Natural killer cell treated with Interleukin-12 subunit alpha and Interleukin-12 subunit beta and Interleukin-15 and Interleukin-18, amount 100 ng/mL, for 72 hours (primary cell): ENCODE measurements around the gene LBX2. TPM values are rescaled to one million over a fixed set of nuclear protein-coding genes. Genes with fewer than 3 reads are reported as not detected.
A peak's percentile ranks its signal among the peaks of the same experiment; 100 is the strongest.
"Not testable (repeated sequence)": the region's sequence is repeated elsewhere in the genome, so short reads cannot be mapped to it uniquely, and the experiment has no call there.

Experiments used
- ATAC-seq, 2 donors: fragments of 150-1000 bp; cut with Tn5 transposase in 1 of 2; sonication (Bioruptor Pico), chemical (Tn5 transposase) in 1 of 2; 2 replicates each; pipeline ENCODE4 v1.10.0; 2021
- DNase-seq: peaks from one replicate; pipeline ENCODE4 v3.0.0; 2022; ENCODE audit warnings: low spot score
- H3K27ac Mint-ChIP-seq, 2 donors: 1 replicate in 1 of 2; 2 replicates in 1 of 2; pipeline ENCODE4 v1.8.0; 2022; ENCODE audit warnings: mixed read lengths in 2 of 2, mild to moderate bottlenecking in 1 of 2, moderate library complexity in 1 of 2
- H3K27me3 Mint-ChIP-seq, 2 donors: 1 replicate in 1 of 2; 2 replicates in 1 of 2; pipeline ENCODE4 v1.8.0; 2022; ENCODE audit warnings: mixed read lengths in 2 of 2
- H3K36me3 Mint-ChIP-seq: one replicate; pipeline ENCODE4 v1.8.0; 2022; ENCODE audit warnings: mixed read lengths
- H3K4me1 Mint-ChIP-seq, 2 donors: 1 replicate in 1 of 2; 2 replicates in 1 of 2; pipeline ENCODE4 v1.8.0; 2022; ENCODE audit warnings: low read depth in 2 of 2, mixed read lengths in 2 of 2, mild to moderate bottlenecking in 1 of 2
- H3K4me3 Mint-ChIP-seq: one replicate; pipeline ENCODE4 v1.8.0; 2022; ENCODE audit warnings: mixed read lengths
- H3K9me3 Mint-ChIP-seq: 2 replicates; pipeline ENCODE4 v1.8.0; 2022; ENCODE audit warnings: mixed read lengths
- total RNA-seq, 2 donors: library from RNA; stranded (reverse); gene quantifications; one replicate each; pipeline ENCODE4 v1.2.3, GENCODE V29; 2022

Gene LBX2
- total RNA-seq, 2 donors from 2014 or later, result 1.3 to 1.5 TPM

DNA sequence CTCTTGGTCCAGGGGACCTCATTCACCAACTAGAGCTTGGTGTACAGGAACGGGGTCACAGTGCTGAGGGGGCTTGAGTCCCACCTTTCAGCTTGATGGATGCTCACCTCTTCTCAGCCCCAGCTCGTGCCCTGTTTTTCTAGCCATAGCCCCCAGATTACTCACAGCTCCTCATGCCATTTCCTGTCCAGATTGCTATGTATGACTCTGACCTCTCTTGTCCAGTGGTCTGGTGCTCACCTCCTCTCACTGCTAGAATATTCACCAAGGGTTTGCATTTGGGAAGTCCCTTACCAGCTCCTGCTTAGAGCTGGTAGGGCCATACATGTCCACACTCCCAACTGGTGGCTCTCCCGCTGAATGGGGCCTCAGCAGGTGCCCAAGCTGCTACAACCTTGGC lies 5.9 kb downstream of the LBX2 start:
- no peaks in the 10 kb centered on the region for H3K9me3 Mint-ChIP-seq
- no peak overlapping the region for H3K4me3 Mint-ChIP-seq
- peaks cover 20% of the 10 kb centered on the region for H3K36me3 Mint-ChIP-seq
- ATAC-seq (no peak), DNase-seq (no peak)
- peaks cover 13 to 17% of the 10 kb centered on the region in 2 donors for H3K4me1 Mint-ChIP-seq
- no peaks in the 10 kb centered on the region for H3K27me3 Mint-ChIP-seq
- peak overlapping the region in 1 of 2 donors; percentile 47 for H3K27ac Mint-ChIP-seq

DNA sequence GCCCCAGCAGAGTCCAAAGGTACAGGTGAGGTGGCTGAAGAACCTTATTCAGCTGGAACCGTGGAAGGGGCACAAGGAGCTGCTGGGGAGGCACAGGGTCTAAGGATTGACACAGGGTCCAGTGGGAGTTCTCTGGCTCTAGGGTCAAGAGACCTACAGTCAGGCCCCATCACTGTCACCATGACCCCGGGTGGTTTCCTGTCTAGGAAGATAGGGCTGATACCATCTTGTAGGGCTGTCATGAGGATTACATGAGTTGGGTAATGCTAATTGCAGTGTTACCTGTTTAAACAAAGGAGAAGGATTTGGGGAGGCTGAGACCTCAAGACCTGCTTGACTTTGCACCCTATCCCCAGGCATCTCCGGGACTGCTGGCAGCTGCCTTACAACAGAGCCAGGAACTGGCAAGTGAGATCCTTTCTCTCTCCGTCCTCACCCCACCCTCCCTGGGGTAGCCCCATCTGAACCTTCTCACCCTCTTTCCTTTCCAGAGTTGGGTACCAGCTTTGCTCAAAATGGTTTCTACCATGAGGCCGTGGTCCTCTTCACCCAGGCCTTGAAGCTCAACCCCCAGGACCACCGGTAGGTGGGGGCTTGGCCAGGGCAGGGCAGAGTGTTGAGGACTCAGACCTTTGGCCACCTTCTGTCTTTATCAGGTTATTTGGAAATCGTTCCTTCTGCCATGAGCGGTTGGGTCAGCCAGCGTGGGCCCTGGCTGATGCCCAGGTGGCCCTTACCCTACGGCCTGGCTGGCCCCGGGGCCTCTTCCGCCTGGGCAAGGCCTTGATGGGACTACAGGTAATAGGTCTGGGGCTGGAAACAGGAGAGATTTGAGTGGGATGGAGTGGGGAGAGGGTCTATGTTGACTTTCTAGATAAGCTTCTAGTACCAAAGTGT lies 7.5 kb downstream of the LBX2 start:
- H3K27ac Mint-ChIP-seq, result no peak overlapping the region
- H3K4me3 Mint-ChIP-seq, result no peak overlapping the region
- peak; percentile 44 for DNase-seq
- no peaks in the 10 kb centered on the region for H3K9me3 Mint-ChIP-seq
- ATAC-seq, result no peak
- peaks cover 6% of the 10 kb centered on the region in 2 donors for H3K4me1 Mint-ChIP-seq
- no peaks in the 10 kb centered on the region for H3K27me3 Mint-ChIP-seq
- peaks cover 22% of the 10 kb centered on the region for H3K36me3 Mint-ChIP-seq

DNA sequence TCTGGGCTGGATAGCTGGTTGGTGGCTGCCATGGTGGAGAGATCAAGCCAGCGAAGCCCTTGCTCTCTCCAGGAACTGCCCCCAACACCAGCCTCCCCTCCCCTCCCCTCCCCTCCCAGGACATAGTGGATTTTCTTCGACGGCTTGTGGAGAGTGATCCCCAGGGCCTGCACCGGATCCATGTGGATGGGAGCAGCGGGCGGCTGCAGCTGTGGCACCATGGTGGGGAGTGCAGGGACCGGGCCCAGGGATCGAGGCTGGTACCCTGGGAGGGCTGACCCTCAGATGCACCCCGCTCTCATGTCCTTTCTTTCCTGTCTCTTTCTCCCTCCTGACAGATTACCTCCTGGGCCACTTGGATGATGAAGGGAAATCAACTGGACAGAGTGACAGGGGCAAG lies 9.5 kb downstream of the LBX2 start:
- no peak for ATAC-seq
- H3K4me3 Mint-ChIP-seq, result no peak overlapping the region
- DNase-seq, result no peak
- H3K36me3 Mint-ChIP-seq, result peaks cover 31% of the 10 kb centered on the region
- no peaks in the 10 kb centered on the region for H3K27me3 Mint-ChIP-seq
- H3K27ac Mint-ChIP-seq, result no peak overlapping the region
- no peaks in the 10 kb centered on the region for H3K9me3 Mint-ChIP-seq
- peaks cover 6 to 9% of the 10 kb centered on the region in 2 donors for H3K4me1 Mint-ChIP-seq

DNA sequence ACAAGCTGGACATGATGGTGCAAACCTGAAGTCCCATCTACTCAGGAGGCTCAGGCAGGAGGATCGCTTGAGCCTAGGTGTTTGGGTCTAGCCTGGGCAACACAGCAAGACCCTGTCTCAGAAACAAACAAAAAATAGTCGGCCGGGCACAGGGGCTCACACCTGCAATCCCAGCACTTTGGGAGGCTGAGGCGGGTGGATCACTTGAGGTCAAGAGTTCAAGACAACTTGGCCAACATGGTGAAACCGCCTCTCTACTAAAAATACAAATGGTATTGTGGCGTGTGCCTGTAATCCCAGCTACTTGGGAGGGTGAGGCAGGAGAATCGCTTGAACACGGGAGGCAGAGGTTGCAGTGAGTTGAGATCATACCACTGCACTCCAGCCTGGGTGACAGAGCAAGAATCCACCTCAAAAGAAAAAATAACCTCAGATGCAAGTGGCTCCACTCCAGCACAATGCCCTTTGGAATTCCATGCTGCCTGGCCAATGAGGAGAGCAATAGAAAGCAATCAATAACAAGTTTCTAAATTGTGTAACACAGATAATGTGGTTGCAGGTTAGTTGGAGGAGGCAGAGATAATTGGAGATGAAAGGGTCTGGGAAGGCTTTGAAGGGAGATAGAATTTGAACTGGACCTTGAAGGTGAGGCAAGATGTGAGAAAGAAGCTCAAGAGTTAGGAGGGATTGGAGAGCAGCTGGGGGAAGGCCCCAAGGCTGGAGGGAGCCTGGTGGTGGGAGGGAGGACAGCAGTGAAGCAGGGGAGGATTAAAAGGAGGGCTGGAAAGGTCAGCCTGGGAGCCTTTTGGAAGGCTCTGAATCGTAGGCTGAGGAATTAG lies 10.5 kb downstream of the LBX2 start:
- ATAC-seq (no peak), DNase-seq (peak; percentile 35)
- Mint-ChIP-seq H3K4me1 (peaks cover 6 to 9% of the 10 kb centered on the region in 2 donors), H3K27ac (no peak overlapping the region), H3K27me3 (no peaks in the 10 kb centered on the region), H3K4me3 (no peak overlapping the region), H3K9me3 (no peaks in the 10 kb centered on the region), H3K36me3 (peaks cover 27% of the 10 kb centered on the region)

DNA sequence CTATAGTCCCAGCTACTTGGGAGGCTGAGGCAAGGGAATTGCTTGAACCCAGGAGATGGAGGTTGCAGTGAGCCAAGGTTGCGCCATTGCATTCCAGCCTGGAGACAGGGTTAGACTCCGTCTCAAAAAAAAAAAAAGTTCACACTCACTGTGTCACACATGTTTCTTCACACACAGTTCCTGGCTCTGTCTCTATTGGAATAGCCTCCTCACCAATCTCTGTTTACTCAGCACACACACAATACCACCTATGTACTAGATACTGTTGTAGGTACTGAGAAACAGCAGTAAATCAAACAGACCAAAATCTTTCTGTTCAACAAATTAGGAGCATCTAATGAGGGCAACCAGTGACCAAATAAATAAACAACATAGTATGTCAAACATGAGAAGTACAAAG lies 13.3 kb downstream of the LBX2 start:
- ATAC-seq (no peak), DNase-seq (no peak)
- H3K36me3 Mint-ChIP-seq, result peaks cover 20% of the 10 kb centered on the region
- H3K27ac Mint-ChIP-seq, result no peak overlapping the region
- no peaks in the 10 kb centered on the region for H3K27me3 Mint-ChIP-seq
- no peak overlapping the region for H3K4me3 Mint-ChIP-seq
- peaks cover 15 to 16% of the 10 kb centered on the region in 2 donors for H3K4me1 Mint-ChIP-seq
- no peaks in the 10 kb centered on the region for H3K9me3 Mint-ChIP-seq

DNA sequence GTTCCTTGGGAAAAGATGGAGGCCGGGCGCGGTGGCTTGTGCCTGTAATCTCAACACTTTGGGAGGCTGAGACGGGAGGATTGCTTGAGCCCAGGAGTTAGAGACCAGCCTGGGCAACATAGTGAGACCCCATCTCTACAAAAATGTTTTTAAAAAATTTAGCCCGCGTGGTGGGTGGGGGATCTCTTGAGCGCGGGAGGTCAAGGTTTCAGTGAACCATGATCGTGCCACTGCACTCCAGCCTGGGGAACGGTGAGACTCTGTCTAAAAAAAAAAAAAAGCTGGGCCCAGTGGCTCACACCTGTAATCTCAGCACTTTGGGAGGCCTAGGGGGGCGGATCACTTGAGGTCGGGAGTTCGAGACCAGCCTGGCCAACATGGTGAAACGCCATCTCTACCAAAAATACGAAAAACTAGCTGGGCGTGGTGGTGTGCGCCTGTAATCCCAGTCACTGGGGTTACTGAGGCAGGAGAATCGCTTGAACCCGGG lies 15.7 kb downstream of the LBX2 start:
- H3K4me3 Mint-ChIP-seq, result peak overlapping the region; percentile 98
- H3K27ac Mint-ChIP-seq, result peak overlapping the region; percentile 90 to 93
- peaks cover 21 to 27% of the 10 kb centered on the region in 2 donors for H3K4me1 Mint-ChIP-seq
- ATAC-seq, H3K9me3 Mint-ChIP-seq, H3K27me3 Mint-ChIP-seq, DNase-seq: not testable (repeated sequence)
- H3K36me3 Mint-ChIP-seq, result peaks cover 10% of the 10 kb centered on the region

DNA sequence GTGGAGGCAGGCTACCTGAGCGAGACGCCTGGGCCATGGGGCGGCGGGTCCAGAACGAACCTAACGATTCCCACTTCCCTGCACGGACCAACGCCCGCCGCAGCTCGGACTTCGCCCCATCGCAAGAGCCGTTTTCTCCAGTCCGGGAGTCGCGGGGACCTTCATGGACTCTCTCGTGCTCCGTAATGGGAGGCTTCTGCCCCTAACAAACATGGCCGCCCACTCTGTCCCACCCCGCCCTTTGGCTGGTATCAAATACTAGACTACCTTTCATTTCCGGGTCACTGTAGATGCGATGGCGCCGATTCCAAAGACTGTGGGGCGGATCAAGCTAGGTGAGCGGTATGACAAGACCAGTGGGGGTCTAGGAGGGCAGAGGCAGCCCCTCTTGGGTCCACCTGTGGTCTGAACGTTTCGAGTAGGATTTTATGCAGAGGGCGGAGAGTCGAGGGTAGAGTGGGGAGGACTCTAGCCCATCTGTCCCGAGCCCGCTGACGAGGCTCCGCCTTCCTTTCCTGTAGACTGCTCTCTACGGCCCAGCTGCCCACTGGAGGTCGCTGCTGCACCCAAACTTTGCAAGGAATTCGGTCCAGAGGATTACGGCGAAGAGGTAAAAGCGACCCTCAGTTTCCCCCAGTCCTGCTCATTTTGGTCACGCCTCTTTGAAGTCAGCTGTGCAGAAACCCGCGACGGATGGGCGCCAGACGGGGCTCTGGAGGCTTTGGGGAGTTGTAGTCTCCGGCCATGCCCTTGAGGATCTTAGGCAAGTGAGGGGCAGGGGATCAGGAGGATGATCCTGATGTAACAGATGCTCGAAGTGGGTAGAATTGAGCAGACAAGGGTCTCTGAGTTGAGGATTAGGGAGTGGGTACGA lies 16.4 kb downstream of the LBX2 start, which contains the start of the genes CCDC142 and TTC31:
TSS of gene CCDC142 (minus strand) at position 198 of the 874 bp plus-strand sequence. CDS start at position 37, 161 bp downstream.
TSS of gene TTC31 (plus strand) at position 281 of the 874 bp plus-strand sequence. CDS start at position 296, 15 bp downstream.
- H3K4me3 Mint-ChIP-seq, result peak within 1 kb of the TSS; percentile 98
- H3K36me3 Mint-ChIP-seq, result peaks cover 10% of the 10 kb centered on the region
- H3K27ac Mint-ChIP-seq, result peak within 1 kb of the TSS; percentile 90 to 93
- no peaks in the 10 kb centered on the region for H3K9me3 Mint-ChIP-seq
- DNase-seq, result peak; percentile 95
- ATAC-seq, result peak; percentile 96 to 97
- peaks cover 21 to 27% of the 10 kb centered on the region in 2 donors for H3K4me1 Mint-ChIP-seq
- H3K27me3 Mint-ChIP-seq, result no peaks in the 10 kb centered on the region

DNA sequence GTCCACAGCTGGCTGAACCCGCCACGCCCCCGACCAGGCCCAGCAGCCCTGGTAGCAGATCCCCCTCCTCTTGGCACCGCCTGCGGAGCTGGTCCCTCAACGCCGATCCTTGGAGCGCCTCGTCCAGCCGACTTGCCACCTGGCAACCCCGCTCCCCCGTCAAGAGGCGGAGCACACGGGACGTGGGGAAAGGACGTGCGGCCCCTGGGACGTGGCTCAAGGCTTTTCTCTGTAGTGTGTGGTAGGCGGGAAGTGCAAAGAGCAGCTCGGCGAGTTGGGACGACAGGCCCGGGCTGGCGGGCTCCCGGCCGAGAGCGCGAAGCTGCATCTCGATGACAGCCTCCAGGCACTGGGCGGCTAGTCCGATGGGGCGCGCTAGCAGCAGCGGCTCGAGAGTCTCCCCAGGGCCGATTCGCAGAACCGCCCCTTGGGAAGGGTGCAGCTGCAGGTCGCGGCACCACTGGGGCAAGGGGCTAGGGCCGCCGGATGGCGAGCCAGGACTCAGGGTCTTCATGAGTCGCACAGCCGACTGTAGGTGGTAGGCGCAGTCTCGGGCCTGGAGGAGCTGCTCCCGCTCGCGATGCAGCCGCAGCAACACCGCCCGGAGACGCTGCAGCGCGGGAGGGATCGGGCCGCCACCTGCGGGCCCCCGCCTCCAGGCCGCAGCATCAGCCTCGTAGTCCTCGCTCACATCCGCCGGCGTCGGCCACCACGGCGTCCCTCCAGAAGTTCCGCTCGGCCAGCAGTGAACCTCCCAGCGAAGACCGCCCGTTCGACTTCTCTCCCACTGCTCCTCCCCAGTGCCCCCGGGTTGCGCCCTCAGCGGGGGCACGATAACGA lies 17.2 kb downstream of the LBX2 start:
- Mint-ChIP-seq H3K27me3 (no peaks in the 10 kb centered on the region), H3K4me1 (peaks cover 25 to 32% of the 10 kb centered on the region in 2 donors), H3K9me3 (no peaks in the 10 kb centered on the region), H3K4me3 (peak overlapping the region; percentile 98), H3K27ac (peak overlapping the region; percentile 90 to 93), H3K36me3 (peaks cover 10% of the 10 kb centered on the region)
- ATAC-seq (peak; percentile 75 to 76), DNase-seq (peak; percentile 77)

DNA sequence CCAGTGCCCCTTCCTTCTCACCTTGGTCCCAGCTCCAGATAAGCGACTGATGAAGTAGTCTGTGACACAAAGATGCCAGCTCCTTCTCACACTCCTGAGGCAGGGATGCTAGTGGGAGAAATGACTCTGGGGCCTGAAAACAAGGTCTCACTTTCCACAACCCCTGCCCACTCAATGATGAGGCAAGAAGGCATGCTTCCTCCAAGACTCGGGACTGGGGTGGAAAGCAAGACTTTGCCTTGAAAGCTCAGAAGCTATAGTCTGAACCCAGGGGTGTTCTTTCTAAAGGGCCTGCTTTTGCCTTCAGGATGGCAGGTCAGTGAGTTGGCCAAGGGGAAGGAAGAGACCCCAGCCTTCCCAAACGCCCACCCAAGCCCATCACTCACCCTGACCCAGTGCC lies 18.0 kb downstream of the LBX2 start:
- DNase-seq, result peak; percentile 44

DNA sequence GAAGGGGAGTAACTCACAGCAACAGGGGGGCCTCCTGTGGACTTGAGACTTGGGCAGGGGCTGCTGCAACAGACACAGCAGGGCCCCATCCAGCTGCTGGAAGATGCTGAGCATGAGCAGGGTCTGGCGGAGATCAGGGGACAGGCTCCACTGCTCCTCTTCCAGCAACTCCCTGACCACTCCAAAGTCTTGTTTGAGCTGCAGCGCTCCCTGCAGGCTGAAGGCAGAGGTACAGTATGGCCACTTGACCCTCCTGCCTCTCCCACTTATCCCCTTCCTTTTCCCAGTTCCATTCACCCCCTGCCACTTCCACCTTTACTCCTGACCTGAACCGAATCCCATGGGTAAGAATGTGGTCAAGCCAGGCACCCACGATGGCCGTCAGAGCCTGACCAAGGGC lies 24.5 kb downstream of the LBX2 start:
- ATAC-seq (no peak), DNase-seq (no peak)
- H3K4me1 Mint-ChIP-seq, result peaks cover 32 to 45% of the 10 kb centered on the region in 2 donors
- H3K9me3 Mint-ChIP-seq, result no peaks in the 10 kb centered on the region
- peak overlapping the region in 1 of 2 donors; percentile 35 for H3K27ac Mint-ChIP-seq
- peaks cover 13% of the 10 kb centered on the region for H3K36me3 Mint-ChIP-seq
- H3K4me3 Mint-ChIP-seq, result no peak overlapping the region
- H3K27me3 Mint-ChIP-seq, result no peaks in the 10 kb centered on the region

More for the DNA sequence above, 18.0 kb downstream of the LBX2 start:
- Mint-ChIP-seq H3K27me3 (no peaks in the 10 kb centered on the region), H3K27ac (peak overlapping the region; percentile 58 to 90), H3K4me1 (peaks cover 25 to 37% of the 10 kb centered on the region in 2 donors), H3K9me3 (no peaks in the 10 kb centered on the region), H3K4me3 (peak overlapping the region; percentile 98), H3K36me3 (peaks cover 4% of the 10 kb centered on the region)
- ATAC-seq, result no peak

DNA sequence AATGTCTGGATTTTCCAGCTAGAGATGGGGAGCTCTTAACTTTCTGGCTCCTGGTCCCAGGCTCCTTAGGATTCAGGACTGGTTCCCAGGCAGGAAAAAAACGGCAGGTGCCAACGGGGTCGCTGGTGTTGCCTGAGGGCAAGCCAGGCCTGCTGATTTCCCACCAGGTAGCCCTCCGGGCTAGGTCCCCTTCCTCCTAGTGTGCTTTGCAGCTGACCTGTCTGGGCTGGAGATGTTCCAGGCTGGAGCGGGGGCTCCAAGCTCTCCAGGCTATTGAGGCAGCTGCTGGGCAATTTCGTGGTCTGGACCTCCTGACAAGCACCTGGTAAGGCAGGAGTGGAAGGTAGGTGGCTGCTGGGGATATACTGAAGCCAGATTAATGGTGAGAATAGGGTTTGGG lies 24.9 kb downstream of the LBX2 start:
- no peak for ATAC-seq
- no peak for DNase-seq
- Mint-ChIP-seq H3K4me1 (peaks cover 31 to 46% of the 10 kb centered on the region in 2 donors), H3K36me3 (peaks cover 13% of the 10 kb centered on the region), H3K27ac (peak overlapping the region in 1 of 2 donors; percentile 35), H3K9me3 (no peaks in the 10 kb centered on the region), H3K4me3 (no peak overlapping the region), H3K27me3 (no peaks in the 10 kb centered on the region)

DNA sequence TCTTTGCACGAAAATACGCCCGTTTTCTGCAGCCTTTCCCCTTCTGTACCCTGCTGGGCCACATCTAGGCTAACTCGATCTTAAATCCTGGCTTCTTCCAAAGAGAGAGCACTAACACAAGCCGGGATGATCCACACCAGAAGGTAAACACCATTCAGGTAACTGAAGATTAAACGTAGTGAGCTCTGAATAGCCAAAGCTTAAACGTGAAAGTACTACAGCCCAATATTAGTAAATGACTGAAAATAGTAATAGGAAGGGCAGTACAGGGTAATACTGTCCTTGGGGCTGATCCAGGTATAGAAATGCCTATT lies 26.5 kb downstream of the LBX2 start:
- Mint-ChIP-seq H3K4me3 (peak overlapping the region; percentile 99), H3K36me3 (peaks cover 13% of the 10 kb centered on the region), H3K4me1 (peaks cover 31 to 42% of the 10 kb centered on the region in 2 donors), H3K27ac (peak overlapping the region; percentile 97 to 99), H3K9me3 (no peaks in the 10 kb centered on the region), H3K27me3 (no peaks in the 10 kb centered on the region)
- DNase-seq (no peak), ATAC-seq (no peak)
